ENCODE measurements around the gene F11. TPM values are rescaled to one million over a fixed set of nuclear protein-coding genes. Genes with fewer than 3 reads are reported as not detected.
"Not testable (repeated sequence)": the region's sequence is repeated elsewhere in the genome, so short reads cannot be mapped to it uniquely, and the experiment has no call there.

The F11 gene
- total RNA-seq, 1 experiment from 2014 or later = not detected

GRCh38 chr4:186241616-186242015 lies 24.4 kb upstream of the F11 start:
- H3K27me3 ChIP-seq (replicated peaks) = no peaks in the 10 kb centered on the region
- no peak overlapping the region for H3K4me3 ChIP-seq
- no peaks in the 10 kb centered on the region for H3K9me3 ChIP-seq (replicated peaks)
- H3K36me3 ChIP-seq = no peaks in the 10 kb centered on the region
- H3K27ac ChIP-seq = no peak overlapping the region
- H3K4me1 ChIP-seq (replicated peaks) = no peaks in the 10 kb centered on the region
- no peak for DNase-seq (ENCODE audit: low read depth in 1 of 2, low spot score in 2 of 2)

- H3K27ac ChIP-seq; H3K4me3 ChIP-seq; H3K27me3 ChIP-seq (replicated peaks): not testable (repeated sequence)
Observed at GRCh38 chr4:186242031-186242430, 24.0 kb upstream of the F11 start.

DNA sequence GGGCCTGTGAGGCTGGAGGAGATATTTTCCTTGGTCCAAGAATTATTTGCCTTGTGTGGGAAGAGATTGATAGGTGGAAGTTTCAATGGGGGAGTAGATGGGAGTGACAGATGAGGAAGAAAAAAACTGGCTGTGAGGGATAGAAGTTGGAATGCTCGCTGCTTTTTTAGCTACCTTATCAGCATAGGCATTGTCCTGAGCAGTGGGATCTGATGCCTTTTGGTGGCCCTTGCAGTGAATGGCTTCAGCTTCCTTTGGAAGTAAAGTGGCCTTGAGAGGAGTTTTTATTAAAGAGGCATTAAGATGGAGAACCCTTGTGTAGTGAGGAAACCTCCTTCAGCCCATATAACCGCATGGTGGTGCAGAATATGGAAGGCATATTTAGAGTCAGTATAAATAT lies 22.7 kb upstream of the F11 start:
- H3K36me3 ChIP-seq = no peaks in the 10 kb centered on the region
- H3K27ac ChIP-seq = no peak overlapping the region
- H3K27me3 ChIP-seq (replicated peaks) = no peaks in the 10 kb centered on the region
- no peak for DNase-seq (ENCODE audit: low read depth in 1 of 2, low spot score in 2 of 2)
- H3K9me3 ChIP-seq (replicated peaks) = no peaks in the 10 kb centered on the region
- no peak overlapping the region for H3K4me3 ChIP-seq
- H3K4me1 ChIP-seq (replicated peaks) = no peaks in the 10 kb centered on the region

More at GRCh38 chr4:186242031-186242430, 24.0 kb upstream of the F11 start:
- not testable (repeated sequence) for DNase-seq (ENCODE audit: low read depth in 1 of 2, low spot score in 2 of 2); H3K9me3 ChIP-seq (replicated peaks); H3K36me3 ChIP-seq; H3K4me1 ChIP-seq (replicated peaks)

GRCh38 chr4:186244835-186245234 lies 21.2 kb upstream of the F11 start:
- no peak for DNase-seq (ENCODE audit: low read depth in 1 of 2, low spot score in 2 of 2)
- no peak overlapping the region for H3K4me3 ChIP-seq
- H3K4me1 ChIP-seq (replicated peaks) = no peaks in the 10 kb centered on the region
- H3K27me3 ChIP-seq (replicated peaks) = no peaks in the 10 kb centered on the region
- no peaks in the 10 kb centered on the region for H3K9me3 ChIP-seq (replicated peaks)
- H3K27ac ChIP-seq = no peak overlapping the region
- no peaks in the 10 kb centered on the region for H3K36me3 ChIP-seq

- H3K4me3 ChIP-seq; DNase-seq (ENCODE audit: low read depth in 1 of 2, low spot score in 2 of 2); H3K27ac ChIP-seq; H3K27me3 ChIP-seq (replicated peaks); H3K36me3 ChIP-seq; H3K9me3 ChIP-seq (replicated peaks); H3K4me1 ChIP-seq (replicated peaks): not testable (repeated sequence)
Observed at GRCh38 chr4:186247062-186247752, 18.8 kb upstream of the F11 start.

DNA sequence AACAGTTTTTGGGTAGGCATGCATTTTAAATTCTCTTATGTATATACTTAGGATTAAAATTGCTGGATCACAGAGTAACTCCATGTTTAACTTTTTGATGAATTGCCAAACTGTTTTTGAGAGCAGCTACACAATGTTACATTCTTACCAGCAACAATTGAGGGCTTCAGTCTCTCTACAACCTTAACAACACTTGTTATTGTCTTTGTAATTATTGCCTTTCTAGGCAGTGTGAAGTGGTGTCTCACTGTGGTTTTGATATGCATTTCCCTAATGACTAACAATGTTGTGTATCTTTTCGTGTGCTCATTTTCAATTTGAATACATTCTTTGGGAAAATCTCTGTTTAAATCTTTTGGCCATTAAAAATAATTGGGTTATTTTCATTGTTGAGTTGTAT lies 17.3 kb upstream of the F11 start:
- no peaks in the 10 kb centered on the region for H3K27me3 ChIP-seq (replicated peaks)
- no peaks in the 10 kb centered on the region for H3K36me3 ChIP-seq
- no peak overlapping the region for H3K4me3 ChIP-seq
- no peaks in the 10 kb centered on the region for H3K9me3 ChIP-seq (replicated peaks)
- no peak overlapping the region for H3K27ac ChIP-seq
- no peaks in the 10 kb centered on the region for H3K4me1 ChIP-seq (replicated peaks)
- no peak for DNase-seq (ENCODE audit: low read depth in 1 of 2, low spot score in 2 of 2)

- Histone ChIP-seq H3K27ac (no peak overlapping the region), H3K27me3 (replicated peaks) (no peaks in the 10 kb centered on the region), H3K4me1 (replicated peaks) (no peaks in the 10 kb centered on the region), H3K9me3 (replicated peaks) (no peaks in the 10 kb centered on the region), H3K36me3 (no peaks in the 10 kb centered on the region), H3K4me3 (no peak overlapping the region)
- no peak for DNase-seq (ENCODE audit: low read depth in 1 of 2, low spot score in 2 of 2)
Observed at GRCh38 chr4:186249785-186250754, 15.9 kb upstream of the F11 start.

GRCh38 chr4:186250760-186251159 lies 15.2 kb upstream of the F11 start:
- no peak for DNase-seq (ENCODE audit: low read depth in 1 of 2, low spot score in 2 of 2)
- Histone ChIP-seq H3K27ac (no peak overlapping the region), H3K36me3 (no peaks in the 10 kb centered on the region), H3K4me1 (replicated peaks) (no peaks in the 10 kb centered on the region), H3K27me3 (replicated peaks) (no peaks in the 10 kb centered on the region), H3K4me3 (no peak overlapping the region), H3K9me3 (replicated peaks) (no peaks in the 10 kb centered on the region)

- Histone ChIP-seq H3K4me3 (no peak overlapping the region), H3K27ac (no peak overlapping the region), H3K4me1 (replicated peaks) (no peaks in the 10 kb centered on the region), H3K27me3 (replicated peaks) (no peaks in the 10 kb centered on the region), H3K9me3 (replicated peaks) (no peaks in the 10 kb centered on the region), H3K36me3 (no peaks in the 10 kb centered on the region)
- no peak for DNase-seq (ENCODE audit: low read depth in 1 of 2, low spot score in 2 of 2)
Observed at GRCh38 chr4:186255122-186255521, 10.9 kb upstream of the F11 start.

DNA sequence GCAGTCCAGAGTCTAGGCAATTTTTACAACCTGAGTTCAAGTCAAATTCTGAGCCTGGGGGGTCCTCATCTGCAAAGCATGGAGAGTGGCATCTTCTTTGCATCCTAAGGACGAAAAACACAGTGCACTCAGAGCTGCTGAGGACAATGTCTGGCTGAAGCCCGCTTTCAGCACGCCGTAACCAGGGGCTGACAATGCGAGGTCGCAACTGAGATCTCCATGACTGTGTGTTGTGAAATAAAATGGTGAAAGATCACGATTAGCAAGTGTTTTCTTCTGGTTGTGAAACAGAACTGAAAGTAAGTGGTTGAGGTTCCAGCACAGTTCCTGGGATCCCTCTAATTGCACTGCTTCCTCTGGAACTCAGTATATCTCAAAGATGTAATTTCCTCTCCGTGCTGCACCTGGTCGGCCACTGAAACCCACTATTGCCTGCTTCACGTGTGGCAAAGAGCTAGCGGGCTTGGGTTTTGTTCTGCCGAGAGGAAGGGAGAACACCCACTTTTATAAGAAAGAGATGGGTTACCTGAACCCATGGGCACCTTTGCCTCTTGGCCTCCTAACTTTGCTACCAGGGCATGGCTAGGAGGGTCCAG lies 7.7 kb upstream of the F11 start:
- Histone ChIP-seq H3K36me3 (no peaks in the 10 kb centered on the region), H3K9me3 (replicated peaks) (no peaks in the 10 kb centered on the region), H3K27ac (no peak overlapping the region), H3K4me1 (replicated peaks) (no peaks in the 10 kb centered on the region), H3K4me3 (no peak overlapping the region), H3K27me3 (replicated peaks) (no peaks in the 10 kb centered on the region)
- no peak for DNase-seq (ENCODE audit: low read depth in 1 of 2, low spot score in 2 of 2)

DNA sequence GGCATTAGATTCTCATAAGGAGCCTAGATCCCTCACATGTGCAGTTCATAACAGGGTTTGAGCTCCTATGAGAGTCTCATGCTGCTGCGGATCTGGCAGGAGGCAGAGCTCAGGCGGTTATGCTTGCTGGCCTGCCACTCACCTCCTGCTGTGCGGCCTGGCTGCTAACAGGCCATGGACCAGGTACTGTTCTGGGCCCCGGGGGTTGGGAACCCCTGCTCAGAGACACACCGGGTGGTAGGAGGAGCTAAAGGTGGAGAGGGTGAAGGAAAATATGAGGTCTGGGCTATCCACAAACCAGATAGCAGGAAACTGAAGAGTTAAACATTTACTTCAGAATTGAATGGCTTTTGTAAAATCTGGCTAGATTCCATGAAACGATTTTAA lies 5.9 kb upstream of the F11 start:
- no peak overlapping the region for H3K27ac ChIP-seq
- no peak for DNase-seq (ENCODE audit: low read depth in 1 of 2, low spot score in 2 of 2)
- no peaks in the 10 kb centered on the region for H3K4me1 ChIP-seq (replicated peaks)
- no peaks in the 10 kb centered on the region for H3K27me3 ChIP-seq (replicated peaks)
- no peaks in the 10 kb centered on the region for H3K36me3 ChIP-seq
- no peaks in the 10 kb centered on the region for H3K9me3 ChIP-seq (replicated peaks)
- no peak overlapping the region for H3K4me3 ChIP-seq

- Histone ChIP-seq H3K4me3 (no peak overlapping the region), H3K4me1 (replicated peaks) (no peaks in the 10 kb centered on the region), H3K36me3 (no peaks in the 10 kb centered on the region), H3K9me3 (replicated peaks) (no peaks in the 10 kb centered on the region), H3K27ac (no peak overlapping the region), H3K27me3 (replicated peaks) (no peaks in the 10 kb centered on the region)
- no peak for DNase-seq (ENCODE audit: low read depth in 1 of 2, low spot score in 2 of 2)
Observed at GRCh38 chr4:186260504-186261448, 5.2 kb upstream of the F11 start.

DNA sequence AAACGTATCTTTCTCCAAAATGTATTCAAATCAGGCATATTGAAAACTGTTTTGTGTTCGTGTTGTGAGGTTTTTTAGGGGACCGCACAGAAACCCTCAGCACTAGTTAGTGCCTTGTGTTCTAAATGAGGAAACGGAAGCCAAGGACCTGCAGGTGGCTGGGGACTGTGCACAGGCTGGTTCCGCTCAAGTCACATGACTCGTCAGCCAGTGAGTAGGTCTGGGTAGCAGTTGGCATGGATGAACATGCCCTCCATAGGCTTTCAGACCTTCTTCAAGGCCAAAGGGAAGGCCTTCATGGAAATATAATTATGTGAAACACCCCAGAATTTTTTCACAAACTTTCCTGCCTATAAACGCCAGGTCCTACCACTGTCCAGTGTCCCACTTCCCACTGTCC lies 1.3 kb upstream of the F11 start:
- Histone ChIP-seq H3K4me1 (replicated peaks) (no peaks in the 10 kb centered on the region), H3K36me3 (no peaks in the 10 kb centered on the region), H3K9me3 (replicated peaks) (no peaks in the 10 kb centered on the region), H3K27me3 (replicated peaks) (peaks cover 5% of the 10 kb centered on the region; the same call in 1 of the 2 replicates), H3K27ac (no peak overlapping the region), H3K4me3 (no peak overlapping the region)
- no peak for DNase-seq (ENCODE audit: low read depth in 1 of 2, low spot score in 2 of 2)

Data from SJSA1 (cell line).